22Rv1 (cell line): Measurements from ENCODE around the gene CENATAC.
"Not testable (repeated sequence)": the region's sequence is repeated elsewhere in the genome, so short reads cannot be mapped to it uniquely, and the experiment has no call there.

Experiments
- H3K27ac ChIP-seq: fragments of 450-650 bp; 2 replicates; pipeline ENCODE4 v1.5.1; 2017
- ZFX ChIP-seq: fragments of 450-650 bp; IDR thresholded peaks from 2 replicates; pipeline ENCODE4 v1.6.1; 2017; ENCODE audit warnings: antibody characterized with exemption, borderline replicate concordance
- TF ChIP-seq, protein P1 (sequence below): fragments of 450-650 bp; IDR thresholded peaks from 2 replicates; pipeline ENCODE4 v1.5.1; 2017; ENCODE audit warnings: mild to moderate bottlenecking

The CENATAC gene

DNA sequence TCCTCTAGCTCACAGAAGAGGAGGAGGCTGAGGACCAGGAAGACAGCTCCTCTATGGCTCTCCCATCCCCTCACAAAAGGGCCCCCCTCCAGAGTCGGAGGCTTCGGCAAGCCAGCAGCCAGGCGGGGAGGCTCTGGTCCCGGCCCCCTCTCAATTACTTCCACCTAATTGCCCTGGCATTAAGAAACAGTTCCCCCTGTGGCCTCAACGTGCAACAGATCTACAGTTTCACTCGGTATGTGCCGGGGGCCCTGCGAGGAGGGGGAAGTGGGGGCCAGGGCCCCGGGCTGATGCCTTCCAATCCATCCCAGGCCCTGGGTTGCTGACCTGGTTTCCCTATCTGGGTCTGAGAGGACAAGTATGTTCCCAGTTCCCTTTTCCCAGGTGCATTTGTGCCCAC, 18.5 kb upstream of the CENATAC start:
- no peak overlapping the region for H3K27ac ChIP-seq
- TF ChIP-seq ZFX, result no peak
- TF ChIP-seq, protein P1, sequence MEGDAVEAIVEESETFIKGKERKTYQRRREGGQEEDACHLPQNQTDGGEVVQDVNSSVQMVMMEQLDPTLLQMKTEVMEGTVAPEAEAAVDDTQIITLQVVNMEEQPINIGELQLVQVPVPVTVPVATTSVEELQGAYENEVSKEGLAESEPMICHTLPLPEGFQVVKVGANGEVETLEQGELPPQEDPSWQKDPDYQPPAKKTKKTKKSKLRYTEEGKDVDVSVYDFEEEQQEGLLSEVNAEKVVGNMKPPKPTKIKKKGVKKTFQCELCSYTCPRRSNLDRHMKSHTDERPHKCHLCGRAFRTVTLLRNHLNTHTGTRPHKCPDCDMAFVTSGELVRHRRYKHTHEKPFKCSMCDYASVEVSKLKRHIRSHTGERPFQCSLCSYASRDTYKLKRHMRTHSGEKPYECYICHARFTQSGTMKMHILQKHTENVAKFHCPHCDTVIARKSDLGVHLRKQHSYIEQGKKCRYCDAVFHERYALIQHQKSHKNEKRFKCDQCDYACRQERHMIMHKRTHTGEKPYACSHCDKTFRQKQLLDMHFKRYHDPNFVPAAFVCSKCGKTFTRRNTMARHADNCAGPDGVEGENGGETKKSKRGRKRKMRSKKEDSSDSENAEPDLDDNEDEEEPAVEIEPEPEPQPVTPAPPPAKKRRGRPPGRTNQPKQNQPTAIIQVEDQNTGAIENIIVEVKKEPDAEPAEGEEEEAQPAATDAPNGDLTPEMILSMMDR, result no peak

DNA sequence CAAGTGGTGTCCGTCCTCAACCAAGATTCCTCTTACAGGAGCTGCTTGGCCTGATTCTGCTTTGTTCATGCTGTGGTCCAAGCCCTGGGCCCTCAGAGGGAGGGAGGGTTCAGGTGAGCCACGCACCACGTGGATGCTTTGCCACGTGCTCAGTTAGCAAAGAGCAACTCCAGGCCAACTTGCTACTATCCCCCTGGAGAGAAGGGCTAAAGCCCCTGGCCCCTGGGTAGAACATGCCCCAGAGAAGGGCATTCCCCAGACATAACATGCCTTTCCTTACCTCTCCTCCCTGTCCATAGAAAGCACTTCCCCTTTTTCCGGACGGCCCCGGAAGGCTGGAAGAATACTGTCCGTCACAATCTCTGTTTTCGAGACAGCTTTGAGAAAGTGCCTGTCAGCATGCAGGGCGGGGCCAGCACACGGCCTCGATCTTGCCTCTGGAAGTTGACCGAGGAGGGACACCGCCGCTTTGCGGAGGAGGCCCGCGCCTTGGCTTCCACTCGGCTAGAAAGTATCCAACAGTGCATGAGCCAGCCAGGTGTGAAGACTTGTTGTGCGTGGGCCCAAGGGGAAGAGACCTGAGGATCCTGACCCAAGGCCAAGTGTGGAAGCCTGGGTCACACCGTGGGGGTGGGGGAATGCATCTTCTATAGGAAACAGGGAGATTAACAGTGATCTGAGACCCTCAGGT, 17.6 kb upstream of the CENATAC start:
- TF ChIP-seq, protein P1, result no peak
- no peak for TF ChIP-seq ZFX
- no peak overlapping the region for H3K27ac ChIP-seq

DNA sequence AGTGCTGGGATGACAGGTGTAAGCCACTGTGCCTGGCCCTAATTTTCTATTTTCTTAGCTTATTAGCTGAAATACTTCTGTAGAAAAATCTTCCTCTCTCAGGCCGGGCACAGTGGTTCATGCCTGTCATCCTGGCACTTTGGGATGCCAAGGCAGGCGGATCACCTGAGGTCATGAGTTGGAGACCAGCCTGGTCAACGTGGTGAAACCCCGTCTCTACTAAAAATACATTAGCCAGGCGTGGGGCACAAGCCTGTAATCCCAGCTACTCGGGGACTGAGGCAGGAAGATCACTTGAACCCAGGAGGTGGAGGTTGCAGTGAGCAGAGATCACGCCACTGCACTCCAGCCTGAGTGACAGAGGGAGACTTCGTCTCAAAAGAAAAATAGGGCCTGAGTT, 13.6 kb upstream of the CENATAC start:
- not testable (repeated sequence) for H3K27ac ChIP-seq

DNA sequence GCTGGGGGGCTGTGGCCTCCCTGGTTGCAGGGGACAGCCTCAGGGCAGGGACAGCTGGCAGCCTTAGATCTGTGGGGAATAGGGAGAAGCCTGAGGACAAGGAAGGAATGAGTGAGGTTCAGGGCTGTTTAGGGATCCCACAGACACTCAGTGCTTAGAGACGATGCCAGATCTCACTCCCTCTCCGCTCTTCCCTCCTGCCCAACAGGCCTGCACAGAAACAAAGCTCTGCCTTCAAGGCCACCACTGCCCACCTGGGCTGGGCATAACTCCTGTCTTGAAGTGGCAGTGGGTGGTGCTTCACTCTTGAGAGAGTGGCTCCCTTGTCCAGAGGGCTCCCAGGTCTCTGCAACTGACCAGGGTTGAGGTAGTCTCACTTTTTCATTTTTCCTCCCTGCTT, 13.1 kb upstream of the CENATAC start:
- TF ChIP-seq, protein P1, result no peak
- no peak for TF ChIP-seq ZFX
- H3K27ac ChIP-seq, result no peak overlapping the region

DNA sequence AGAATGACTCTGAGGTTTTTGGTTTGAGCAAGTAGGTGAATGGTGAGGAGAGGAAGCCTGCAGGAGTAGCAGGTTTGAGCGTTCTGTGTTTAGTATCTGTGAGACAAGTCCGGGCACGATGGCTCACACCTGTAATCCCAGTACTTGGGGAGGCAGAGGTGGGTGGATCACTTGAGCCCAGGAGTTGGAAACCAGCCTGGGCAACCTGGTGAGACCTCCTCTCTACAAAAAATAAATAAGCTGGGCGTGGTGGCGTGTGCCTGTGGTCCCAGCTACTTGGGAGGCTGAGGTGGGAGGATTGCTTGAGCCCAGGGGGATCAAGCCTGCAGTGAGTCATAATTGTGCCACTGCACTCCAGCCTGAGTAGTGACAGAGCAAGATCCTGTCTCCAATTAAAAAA, 9.7 kb upstream of the CENATAC start:
- TF ChIP-seq ZFX, result no peak
- TF ChIP-seq, protein P1, result no peak
- no peak overlapping the region for H3K27ac ChIP-seq

DNA sequence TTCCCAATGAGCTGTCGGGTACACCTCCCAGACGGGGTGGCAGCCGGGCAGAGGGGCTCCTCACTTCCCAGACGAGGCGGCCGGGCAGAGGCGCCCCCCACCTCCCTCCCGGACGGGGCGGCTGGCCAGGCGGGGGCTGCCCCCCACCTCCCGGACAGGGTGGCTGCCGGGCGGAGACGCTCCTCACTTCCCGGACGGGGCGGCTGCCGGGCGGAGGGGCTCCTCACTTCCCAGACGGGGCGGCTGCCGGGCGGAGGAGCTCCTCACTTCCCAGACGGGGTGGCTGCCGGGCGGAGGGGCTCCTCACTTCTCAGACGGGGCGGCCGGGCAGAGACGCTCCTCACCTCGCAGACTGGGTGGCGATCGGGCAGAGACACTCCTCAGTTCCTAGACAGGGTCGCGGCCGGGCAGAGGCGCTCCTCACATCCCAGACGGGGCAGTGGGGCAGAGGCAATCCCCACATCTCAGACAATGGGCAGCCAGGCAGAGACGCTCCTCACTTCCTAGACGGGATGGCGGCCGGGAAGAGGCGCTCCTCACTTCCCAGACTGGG, 6.4 kb upstream of the CENATAC start:
- H3K27ac ChIP-seq, result not testable (repeated sequence)

DNA sequence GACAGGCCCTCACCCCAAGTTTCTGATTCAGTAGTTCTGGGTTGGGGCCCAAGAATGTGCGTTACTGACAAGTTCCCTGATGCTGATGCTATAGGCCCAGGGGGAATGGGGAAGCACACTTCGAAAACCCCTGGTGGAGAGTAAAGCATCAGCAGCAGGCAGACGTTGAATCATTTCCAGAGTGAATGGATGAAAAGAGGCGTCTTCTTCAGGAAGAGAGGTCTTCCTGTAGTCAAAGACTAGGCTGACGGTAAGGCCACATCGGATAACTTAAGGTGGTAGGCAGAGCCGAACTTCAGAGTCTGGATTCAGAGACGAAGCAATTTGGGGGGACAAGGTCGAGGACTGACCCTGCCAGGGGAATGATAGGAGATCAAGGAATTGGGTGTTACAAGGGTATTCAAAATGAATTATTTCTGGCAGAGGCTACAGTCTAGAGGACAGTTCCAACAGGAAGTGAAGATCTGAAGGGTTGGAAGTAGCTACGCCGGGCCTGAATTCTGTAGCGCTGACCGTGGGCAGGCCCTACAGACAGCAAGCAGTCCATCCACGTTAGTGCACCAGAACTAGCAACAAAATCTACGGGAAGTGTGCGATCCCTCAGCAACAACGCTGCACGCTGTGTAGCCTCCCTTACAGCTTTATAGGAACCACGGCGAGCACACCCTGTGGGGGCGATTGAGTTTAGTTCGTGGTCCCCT, 862 bp upstream of the CENATAC start:
- H3K27ac ChIP-seq, result peak overlapping the region; percentile 78
- TF ChIP-seq ZFX, result no peak
- TF ChIP-seq, protein P1, result no peak

DNA sequence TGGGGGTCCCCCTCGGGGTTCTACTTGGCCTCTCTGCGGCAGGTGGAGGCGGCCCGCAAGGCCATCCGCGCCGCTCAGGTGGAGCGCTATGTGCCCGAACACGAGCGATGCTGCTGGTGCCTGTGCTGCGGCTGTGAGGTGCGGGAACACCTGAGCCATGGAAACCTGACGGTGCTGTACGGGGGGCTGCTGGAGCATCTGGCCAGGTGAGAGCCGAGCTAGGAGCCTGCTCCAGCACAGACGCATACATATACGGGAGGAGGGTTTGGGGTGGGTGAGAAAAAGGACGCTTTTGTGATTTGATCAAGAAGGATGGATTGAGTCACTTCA, 415 bp downstream of the CENATAC start:
- peak overlapping the region; percentile 78 for H3K27ac ChIP-seq
- no peak for TF ChIP-seq ZFX
- TF ChIP-seq, protein P1, result no peak
